22Rv1 (cell line): ENCODE measurements around the gene NTRK3.

Source experiments
- ZFX ChIP-seq: fragments of 450-650 bp; IDR thresholded peaks from 2 replicates; pipeline ENCODE4 v1.6.1; 2017; ENCODE audit warnings: antibody characterized with exemption, borderline replicate concordance
- TF ChIP-seq, protein P1 (sequence below): fragments of 450-650 bp; IDR thresholded peaks from 2 replicates; pipeline ENCODE4 v1.5.1; 2017; ENCODE audit warnings: mild to moderate bottlenecking

DNA sequence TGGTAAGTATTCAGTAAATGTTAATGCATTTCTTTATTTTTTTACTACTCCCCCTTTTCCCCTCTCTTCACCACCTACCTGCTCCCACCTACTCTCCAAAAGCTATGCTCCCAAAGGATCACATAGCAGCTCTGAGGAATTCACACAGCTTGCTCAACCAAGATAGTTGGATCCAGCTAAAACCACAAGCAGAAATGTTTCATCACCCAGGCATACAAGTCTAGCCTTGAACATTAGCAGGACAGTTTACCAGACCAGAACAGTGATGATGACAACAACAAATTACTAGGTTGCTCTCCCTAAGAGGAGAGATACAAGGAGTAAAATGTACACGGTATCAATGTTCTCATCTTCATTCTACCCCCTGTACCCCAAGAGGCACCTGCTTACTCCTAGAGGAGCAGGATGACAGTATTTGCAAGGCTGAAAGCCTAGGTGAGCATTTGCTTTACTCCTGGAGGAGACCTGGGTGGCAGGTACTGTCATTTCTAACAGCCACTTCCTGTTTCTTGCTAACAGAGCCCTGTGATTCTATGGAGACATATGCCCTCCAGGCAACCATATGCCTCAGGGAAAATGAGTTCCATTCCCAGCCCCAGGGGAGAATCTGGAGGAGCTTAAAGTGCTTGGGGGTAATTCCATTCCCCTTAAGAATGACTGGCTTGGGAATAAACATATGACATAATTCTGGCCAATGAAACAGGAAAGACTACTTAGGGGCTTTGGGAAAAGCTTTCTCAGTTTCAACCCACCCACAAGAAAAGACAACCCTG is 237.5 kb downstream of the NTRK3 start:
- TF ChIP-seq, protein P1, sequence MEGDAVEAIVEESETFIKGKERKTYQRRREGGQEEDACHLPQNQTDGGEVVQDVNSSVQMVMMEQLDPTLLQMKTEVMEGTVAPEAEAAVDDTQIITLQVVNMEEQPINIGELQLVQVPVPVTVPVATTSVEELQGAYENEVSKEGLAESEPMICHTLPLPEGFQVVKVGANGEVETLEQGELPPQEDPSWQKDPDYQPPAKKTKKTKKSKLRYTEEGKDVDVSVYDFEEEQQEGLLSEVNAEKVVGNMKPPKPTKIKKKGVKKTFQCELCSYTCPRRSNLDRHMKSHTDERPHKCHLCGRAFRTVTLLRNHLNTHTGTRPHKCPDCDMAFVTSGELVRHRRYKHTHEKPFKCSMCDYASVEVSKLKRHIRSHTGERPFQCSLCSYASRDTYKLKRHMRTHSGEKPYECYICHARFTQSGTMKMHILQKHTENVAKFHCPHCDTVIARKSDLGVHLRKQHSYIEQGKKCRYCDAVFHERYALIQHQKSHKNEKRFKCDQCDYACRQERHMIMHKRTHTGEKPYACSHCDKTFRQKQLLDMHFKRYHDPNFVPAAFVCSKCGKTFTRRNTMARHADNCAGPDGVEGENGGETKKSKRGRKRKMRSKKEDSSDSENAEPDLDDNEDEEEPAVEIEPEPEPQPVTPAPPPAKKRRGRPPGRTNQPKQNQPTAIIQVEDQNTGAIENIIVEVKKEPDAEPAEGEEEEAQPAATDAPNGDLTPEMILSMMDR: no peak
- no peak for TF ChIP-seq ZFX
